Glutamatergic neuron (in vitro differentiated cells): ENCODE measurements around the gene CNOT6. TPM values are rescaled to one million over a fixed set of nuclear protein-coding genes. Genes with fewer than 3 reads are reported as not detected.

Experiments
- DNase-seq: peaks from one replicate; pipeline ENCODE4 v3.0.0; 2022
- H3K27ac Mint-ChIP-seq: one replicate; pipeline ENCODE4 v1.8.0; 2020; ENCODE audit warnings: mild to moderate bottlenecking, mixed read lengths, inconsistent platforms; ENCODE audit not compliant: unreplicated experiment
- H3K27me3 Mint-ChIP-seq: one replicate; pipeline ENCODE4 v1.8.0; 2020; ENCODE audit warnings: mild to moderate bottlenecking, moderate library complexity, mixed read lengths, inconsistent platforms; ENCODE audit not compliant: unreplicated experiment
- H3K36me3 Mint-ChIP-seq: one replicate; pipeline ENCODE4 v1.8.0; 2020; ENCODE audit warnings: mild to moderate bottlenecking, mixed read lengths, inconsistent platforms; ENCODE audit not compliant: unreplicated experiment
- H3K4me1 Mint-ChIP-seq: one replicate; pipeline ENCODE4 v1.8.0; 2020; ENCODE audit warnings: mild to moderate bottlenecking, low read depth, mixed read lengths, inconsistent platforms; ENCODE audit not compliant: unreplicated experiment
- H3K4me3 Mint-ChIP-seq: one replicate; pipeline ENCODE4 v1.8.0; 2020; ENCODE audit warnings: mild to moderate bottlenecking, mixed read lengths, inconsistent platforms; ENCODE audit not compliant: unreplicated experiment
- H3K9me3 Mint-ChIP-seq: one replicate; pipeline ENCODE4 v1.8.0; 2020; ENCODE audit warnings: mild to moderate bottlenecking, moderate library complexity, mixed read lengths, inconsistent platforms; ENCODE audit not compliant: unreplicated experiment
- CTCF ChIP-seq: fragments of 200-600 bp; sonication (generic); IDR thresholded peaks from one replicate; pipeline ENCODE4 v1.5.0; 2021; ENCODE audit not compliant: partially characterized antibody, unreplicated experiment
- total RNA-seq: library from RNA; stranded (reverse); fragmentation: NEBNext Ultra II Directional; extraction: Animal tissue kit (Norgen Biotek cat#: 25700); gene quantifications from one replicate; pipeline ENCODE4 v1.2.1, GENCODE V29; 2021; ENCODE audit not compliant: unreplicated experiment

CNOT6 gene
- total RNA-seq, 1 donor from 2014 or later = 62.0 TPM

GRCh38 chr5:180603076-180603594 lies 109.0 kb downstream of the CNOT6 start:
- Mint-ChIP-seq H3K27ac (no peak overlapping the region), H3K36me3 (peaks cover 5% of the 10 kb centered on the region), H3K27me3 (peaks cover 6% of the 10 kb centered on the region), H3K4me1 (no peaks in the 10 kb centered on the region), H3K9me3 (peaks cover 4% of the 10 kb centered on the region), H3K4me3 (no peak overlapping the region)
- DNase-seq = peak; percentile 10
- no peak for TF ChIP-seq CTCF

- Mint-ChIP-seq H3K4me1 (no peaks in the 10 kb centered on the region), H3K4me3 (no peak overlapping the region), H3K36me3 (peaks cover 5% of the 10 kb centered on the region), H3K9me3 (peaks cover 4% of the 10 kb centered on the region), H3K27me3 (peaks cover 4% of the 10 kb centered on the region), H3K27ac (no peak overlapping the region)
- DNase-seq = peak; percentile 3
- no peak for TF ChIP-seq CTCF
Observed at GRCh38 chr5:180604271-180604670, 110.1 kb downstream of the CNOT6 start.

GRCh38 chr5:180605554-180606214 lies 111.5 kb downstream of the CNOT6 start:
- Mint-ChIP-seq H3K4me3 (no peak overlapping the region), H3K4me1 (no peaks in the 10 kb centered on the region), H3K27ac (no peak overlapping the region), H3K27me3 (peaks cover 3% of the 10 kb centered on the region), H3K36me3 (peaks cover 5% of the 10 kb centered on the region), H3K9me3 (peaks cover 3% of the 10 kb centered on the region)
- DNase-seq = peak; percentile 67
- peak; percentile 86 for TF ChIP-seq CTCF

GRCh38 chr5:180606215-180606785 lies 112.1 kb downstream of the CNOT6 start:
- DNase-seq = peak; percentile 2
- Mint-ChIP-seq H3K27ac (no peak overlapping the region), H3K36me3 (peaks cover 5% of the 10 kb centered on the region), H3K27me3 (peaks cover 2% of the 10 kb centered on the region), H3K4me3 (no peak overlapping the region), H3K9me3 (peaks cover 3% of the 10 kb centered on the region), H3K4me1 (no peaks in the 10 kb centered on the region)
- TF ChIP-seq CTCF = no peak
